GM20000 (cell line): ENCODE measurements around the gene TMEM208.

ENCODE experiments used
- DNase-seq: peaks from one replicate; pipeline ENCODE4 v3.0.0; 2012; ENCODE audit warnings: low spot score
- CTCF ChIP-seq: IDR thresholded peaks from 2 replicates; pipeline ENCODE4 v1.5.1; 2012; ENCODE audit warnings: mild to moderate bottlenecking, control low read depth; ENCODE audit errors: extremely low read depth, missing control alignments

TMEM208 gene

GRCh38 chr16:67240506-67240905 is 13.6 kb downstream of the TMEM208 start:
- TF ChIP-seq CTCF = no peak
- DNase-seq = no peak

- no peak for TF ChIP-seq CTCF
- no peak for DNase-seq
These were observed 14.3 kb downstream of the TMEM208 start for GRCh38 chr16:67241008-67241900.

- no peak for TF ChIP-seq CTCF
- no peak for DNase-seq
These were observed 15.3 kb downstream of the TMEM208 start for GRCh38 chr16:67242138-67242730.

GRCh38 chr16:67243481-67243880 is 16.6 kb downstream of the TMEM208 start:
- no peak for TF ChIP-seq CTCF
- no peak for DNase-seq

- no peak for TF ChIP-seq CTCF
- peak; percentile 90 for DNase-seq
These were observed 17.7 kb downstream of the TMEM208 start for GRCh38 chr16:67244387-67245185.

GRCh38 chr16:67245186-67245585 is 18.3 kb downstream of the TMEM208 start:
- TF ChIP-seq CTCF = no peak
- no peak for DNase-seq

GRCh38 chr16:67245674-67246080 is 18.7 kb downstream of the TMEM208 start:
- DNase-seq = no peak
- no peak for TF ChIP-seq CTCF
